GM12891 (cell line): ENCODE results near the gene PKD1L1.
"Not testable (repeated sequence)": the region's sequence is repeated elsewhere in the genome, so short reads cannot be mapped to it uniquely, and the experiment has no call there.

Experiments used
- DNase-seq: peaks from one replicate; pipeline ENCODE4 v3.0.0; 2011; ENCODE audit warnings: low spot score; ENCODE audit not compliant: insufficient read length
- FAIRE-seq: peaks from 2 replicates; lab custom pipeline; 2011; peaks lifted over from hg19 to GRCh38; lab: Jason Lieb, UNC
- PAX5 ChIP-seq: IDR thresholded peaks from 2 replicates; pipeline ENCODE4 v1.6.1; 2011; ENCODE audit warnings: low read length, moderate library complexity, mild to moderate bottlenecking; ENCODE audit not compliant: insufficient read depth, severe bottlenecking
- POLR2A ChIP-seq: IDR thresholded peaks from 2 replicates; pipeline ENCODE4 v1.6.1; 2011; ENCODE audit warnings: low read depth, low read length, control low read depth
- POLR2AphosphoS5 ChIP-seq: IDR thresholded peaks from 2 replicates; pipeline ENCODE4 v1.6.1; 2011; ENCODE audit warnings: low read depth, low read length, control low read depth
- POU2F2 ChIP-seq: IDR thresholded peaks from 2 replicates; pipeline ENCODE4 v1.6.1; 2011; ENCODE audit warnings: low read depth, mild to moderate bottlenecking, control low read depth, low read length, moderate library complexity
- SPI1 ChIP-seq: IDR thresholded peaks from 2 replicates; pipeline ENCODE4 v1.6.1; 2011; ENCODE audit warnings: low read depth, low read length, control low read depth
- TAF1 ChIP-seq: IDR thresholded peaks from 2 replicates; pipeline ENCODE4 v1.6.1; 2011; ENCODE audit warnings: low read depth, low read length, control low read depth

PKD1L1 gene

DNA sequence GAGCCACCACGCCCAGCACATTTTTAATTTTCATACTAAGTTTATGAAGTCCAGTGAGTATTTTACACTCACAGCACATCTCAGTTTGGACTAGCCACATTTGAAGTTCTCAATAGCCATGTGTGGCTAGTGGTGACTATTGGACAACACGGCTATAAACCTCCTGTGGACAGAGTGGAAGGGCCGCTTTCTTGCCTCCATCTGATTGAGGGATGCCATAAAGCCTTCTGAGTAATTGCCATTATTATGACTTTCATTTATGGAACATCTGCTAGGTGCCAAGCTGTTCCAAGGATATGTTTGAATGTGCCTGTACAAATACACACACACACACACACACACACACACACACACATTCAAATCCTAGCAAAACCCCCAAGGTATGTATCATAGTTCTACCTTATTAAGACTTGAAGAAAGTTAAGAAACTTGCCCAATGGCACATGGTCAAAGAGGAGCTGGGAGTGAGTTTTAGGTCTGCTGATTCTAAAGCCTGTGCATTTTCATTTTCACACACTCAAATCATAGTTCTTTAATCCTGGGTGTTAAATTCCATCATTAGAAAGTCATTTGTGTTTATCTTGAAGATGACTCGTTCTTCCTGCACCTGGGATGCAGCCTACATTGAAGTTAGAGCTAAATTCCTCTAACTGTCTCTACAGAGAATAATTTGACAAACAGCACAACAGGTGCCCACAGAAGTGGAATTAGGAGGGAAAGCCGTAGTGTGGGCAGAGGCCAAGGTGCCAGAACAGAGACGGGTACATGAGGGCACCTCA, 143.3 kb downstream of the PKD1L1 start:
- FAIRE-seq, result no peak
- DNase-seq, result no peak

DNA sequence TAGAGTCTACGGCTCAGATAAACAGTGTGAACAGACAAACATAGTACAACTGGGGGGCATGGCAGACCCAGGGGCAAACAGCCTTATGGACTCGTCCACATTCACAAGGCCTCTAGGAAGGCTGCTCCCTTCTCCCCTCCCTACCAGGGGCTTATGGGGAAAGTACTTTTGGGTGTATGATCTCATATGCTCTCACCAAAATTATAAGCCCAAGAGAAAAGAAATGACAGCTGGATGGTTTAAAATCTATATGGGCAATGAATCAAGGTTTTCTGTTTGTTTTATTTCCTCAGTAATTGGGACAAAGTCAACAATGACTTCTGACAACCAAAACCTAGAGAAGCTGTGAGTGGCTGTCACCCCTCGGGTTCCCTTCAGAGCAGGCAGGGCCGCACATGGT, 144.4 kb downstream of the PKD1L1 start:
- no peak for TF ChIP-seq POLR2A
- no peak for TF ChIP-seq POU2F2
- TF ChIP-seq TAF1, result no peak
- no peak for TF ChIP-seq SPI1
- TF ChIP-seq POLR2AphosphoS5, result no peak
- no peak for TF ChIP-seq PAX5
- DNase-seq, result no peak
- no peak for FAIRE-seq

More for the DNA sequence above, 143.3 kb downstream of the PKD1L1 start:
- TF ChIP-seq PAX5, result no peak
- TF ChIP-seq POLR2AphosphoS5, result no peak
- TF ChIP-seq SPI1, result no peak
- no peak for TF ChIP-seq TAF1

DNA sequence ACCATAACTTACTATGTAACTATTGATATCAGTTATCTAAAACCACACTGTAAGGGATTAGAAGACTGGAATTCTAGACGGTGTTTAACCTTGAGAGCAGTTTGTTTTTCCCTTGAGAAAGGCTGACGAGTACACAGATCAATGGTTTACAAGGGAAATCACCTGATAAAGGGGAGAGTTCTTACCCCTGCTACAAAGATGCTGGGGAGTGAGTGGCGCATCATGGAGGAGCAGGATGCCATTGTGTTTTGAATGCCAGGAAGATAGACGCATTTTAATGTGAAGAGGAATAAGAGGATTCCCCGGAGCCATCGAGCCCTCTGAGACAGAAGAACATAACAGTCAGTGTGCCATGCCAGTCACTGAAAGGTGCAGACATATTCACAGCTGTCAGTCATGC, 145.2 kb downstream of the PKD1L1 start:
- DNase-seq (no peak), FAIRE-seq (no peak)
- TF ChIP-seq TAF1 (no peak), POLR2A (no peak), PAX5 (no peak), POLR2AphosphoS5 (no peak), SPI1 (no peak), POU2F2 (no peak)

DNA sequence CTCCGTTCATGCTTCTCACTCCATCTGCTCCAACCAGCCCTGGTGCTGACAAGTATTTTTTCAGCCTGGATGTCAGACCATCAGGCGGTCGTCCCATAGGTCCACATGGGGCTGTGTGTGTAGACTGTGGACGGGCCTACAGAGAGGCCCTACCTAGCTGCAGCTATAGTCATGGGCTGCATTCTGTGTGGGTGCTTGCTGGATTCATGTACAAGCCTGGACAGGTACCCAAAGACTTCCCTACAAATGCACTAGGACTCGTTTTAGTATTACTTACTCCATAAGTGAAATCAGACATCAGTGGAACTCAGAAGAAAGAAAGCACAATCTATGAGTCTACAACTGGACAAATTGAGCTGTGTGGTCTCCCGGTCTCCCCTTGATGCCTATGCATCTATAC, 146.8 kb downstream of the PKD1L1 start:
- DNase-seq (no peak), FAIRE-seq (no peak)
- no peak for TF ChIP-seq PAX5
- no peak for TF ChIP-seq POLR2A
- no peak for TF ChIP-seq TAF1
- no peak for TF ChIP-seq POU2F2
- TF ChIP-seq SPI1, result no peak
- no peak for TF ChIP-seq POLR2AphosphoS5

DNA sequence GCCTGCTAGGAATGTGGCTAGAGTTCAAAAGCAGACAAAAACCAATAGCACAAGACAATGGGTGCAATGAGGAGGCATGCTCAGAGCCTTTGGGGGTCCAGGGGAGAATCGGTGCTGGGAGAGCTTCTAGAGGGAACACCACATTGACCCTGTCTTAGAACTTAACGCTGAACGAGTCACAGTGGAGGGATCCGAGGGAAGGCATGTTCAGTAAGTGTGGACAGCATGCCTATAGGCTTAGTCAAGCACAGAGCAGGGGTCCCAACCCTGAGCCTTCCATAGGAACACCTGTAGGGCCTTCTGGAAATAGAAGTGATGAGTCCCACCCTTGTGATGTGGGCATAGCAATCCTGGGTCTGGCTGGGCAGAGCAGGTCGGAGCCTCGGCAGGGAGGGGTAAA, 148.7 kb downstream of the PKD1L1 start:
- TF ChIP-seq POLR2AphosphoS5 (no peak), POU2F2 (no peak), SPI1 (no peak), POLR2A (no peak)
- DNase-seq (no peak), FAIRE-seq (no peak)

DNA sequence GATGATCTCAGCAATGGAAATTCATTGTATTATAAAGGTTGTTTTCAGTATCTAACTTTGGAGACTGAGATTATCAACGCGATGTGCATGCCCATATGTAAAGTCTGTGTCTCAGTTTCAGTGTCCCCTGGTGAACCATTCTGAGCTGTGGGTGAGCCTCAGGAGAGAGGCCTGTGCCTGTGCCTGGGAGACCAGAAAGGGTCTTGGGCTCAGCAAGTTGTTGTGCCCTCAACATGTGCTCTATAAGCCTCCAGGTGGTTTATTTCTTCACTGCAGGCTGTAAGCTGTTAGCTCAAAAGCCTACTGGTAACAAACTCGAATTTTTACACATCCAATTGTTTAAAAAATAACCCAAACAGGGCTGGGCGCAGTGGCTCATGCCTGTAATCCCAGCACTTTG, 151.9 kb downstream of the PKD1L1 start:
- FAIRE-seq, result no peak

DNA sequence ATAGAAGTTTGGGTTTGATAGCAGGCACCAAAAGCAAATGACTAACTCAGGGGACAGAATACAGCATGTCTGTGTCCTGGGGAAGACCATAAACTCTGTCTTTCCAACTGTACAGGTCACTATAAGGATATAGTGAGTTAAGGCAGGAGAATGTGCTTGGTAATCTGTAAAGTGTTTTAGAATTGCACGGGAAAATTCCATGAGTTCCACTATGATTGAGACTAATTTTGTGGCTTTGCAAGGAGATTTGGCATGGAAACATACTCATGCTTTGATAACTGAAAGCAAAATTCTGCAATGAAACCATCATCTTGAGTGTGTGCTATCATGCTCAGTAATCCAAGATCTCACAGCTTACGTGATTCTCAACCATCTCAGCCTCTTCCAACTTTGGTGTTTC, 152.6 kb downstream of the PKD1L1 start:
- TF ChIP-seq PAX5 (no peak), POLR2AphosphoS5 (no peak), POU2F2 (no peak), POLR2A (no peak), TAF1 (no peak), SPI1 (no peak)
- DNase-seq (no peak), FAIRE-seq (no peak)

More for the DNA sequence above, 151.9 kb downstream of the PKD1L1 start:
- no peak for DNase-seq
- no peak for TF ChIP-seq POLR2AphosphoS5
- TF ChIP-seq TAF1, result no peak
- no peak for TF ChIP-seq SPI1
- TF ChIP-seq PAX5, result no peak
- TF ChIP-seq POU2F2, result no peak
- TF ChIP-seq POLR2A, result no peak

DNA sequence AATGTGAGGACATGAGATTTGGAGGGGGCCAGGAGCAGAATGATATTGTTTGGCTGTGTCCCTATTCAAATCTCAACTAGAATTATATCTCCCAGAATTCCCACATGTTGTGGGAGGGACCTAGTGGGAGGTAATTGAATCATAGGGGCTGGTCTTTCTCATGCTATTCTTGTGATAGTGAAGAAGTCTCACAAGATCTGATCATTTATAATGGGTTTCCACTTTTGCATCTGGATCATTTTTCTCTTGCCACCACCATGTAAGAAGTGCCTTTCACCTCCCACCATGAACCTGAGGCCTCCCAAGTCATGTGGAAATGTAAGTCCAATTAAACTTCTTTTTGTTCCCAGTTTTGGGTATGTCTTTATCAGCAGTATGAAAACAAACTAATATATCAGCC, 153.1 kb downstream of the PKD1L1 start:
- not testable (repeated sequence) for DNase-seq, FAIRE-seq

DNA sequence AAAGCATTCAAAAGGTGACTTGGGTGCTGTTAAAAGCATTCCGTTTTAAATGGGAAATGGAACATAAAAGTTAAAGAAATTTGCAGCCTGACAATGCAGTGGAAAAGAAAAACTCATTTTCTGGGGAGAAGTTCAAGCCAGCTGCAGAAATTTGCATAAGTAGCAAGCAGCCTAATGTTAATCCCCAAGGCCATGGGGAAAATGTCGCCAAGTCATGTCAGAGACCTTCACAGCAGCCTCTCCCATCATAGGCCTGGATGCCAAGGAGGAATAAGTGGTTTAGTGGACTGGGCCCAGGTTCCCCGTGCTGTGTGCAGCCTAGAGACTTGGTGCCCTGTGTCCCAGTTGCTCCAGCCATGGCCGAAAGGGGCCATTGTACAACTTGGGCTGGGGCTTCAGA, 154.2 kb downstream of the PKD1L1 start:
- DNase-seq (no peak), FAIRE-seq (no peak)
- TF ChIP-seq TAF1, result no peak
- TF ChIP-seq POLR2A, result no peak
- no peak for TF ChIP-seq POU2F2
- TF ChIP-seq PAX5, result no peak
- no peak for TF ChIP-seq SPI1
- TF ChIP-seq POLR2AphosphoS5, result no peak

DNA sequence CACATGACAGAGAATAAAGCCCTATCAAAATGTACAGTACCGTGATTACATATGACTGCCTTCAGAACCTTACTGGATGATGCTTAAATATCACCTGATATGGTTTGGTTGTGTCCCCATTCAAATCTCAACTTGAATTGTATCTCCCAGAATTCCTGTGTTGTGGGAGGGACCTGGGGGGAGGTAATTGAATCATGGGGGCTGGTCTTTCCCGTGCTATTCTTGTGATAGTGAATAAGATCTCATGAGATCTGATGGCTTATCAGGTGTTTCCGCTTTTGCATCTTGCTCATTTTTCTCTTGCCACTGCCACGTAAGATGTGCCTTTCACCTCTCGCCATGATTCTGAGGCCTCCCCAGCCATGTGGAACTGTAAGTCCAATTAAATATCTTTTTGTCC, 155.1 kb downstream of the PKD1L1 start:
- FAIRE-seq, DNase-seq: not testable (repeated sequence)
